Activated T-cell treated with anti-CD3 and anti-CD28 coated beads, Interleukin-2, amount 50 U/mL, for 1 hour (primary cell): Measurements from ENCODE around the gene CALML3.
A peak's percentile ranks its signal among the peaks of the same experiment; 100 is the strongest.
"Not testable (repeated sequence)": the region's sequence is repeated elsewhere in the genome, so short reads cannot be mapped to it uniquely, and the experiment has no call there.

Source experiments
- DNase-seq: peaks from one replicate; pipeline ENCODE4 v3.0.0-alpha.2; 2020

CALML3 gene

GRCh38 chr10:5559022-5559421, 34.3 kb downstream of the CALML3 start:
- not testable (repeated sequence) for DNase-seq

GRCh38 chr10:5559642-5560141, 34.9 kb downstream of the CALML3 start:
- DNase-seq: no peak

- no peak for DNase-seq
Observed at GRCh38 chr10:5560142-5560816, 35.5 kb downstream of the CALML3 start.

- DNase-seq: no peak
Observed at GRCh38 chr10:5560817-5561703, 36.3 kb downstream of the CALML3 start.

GRCh38 chr10:5561704-5562645, 37.2 kb downstream of the CALML3 start:
- DNase-seq: no peak

- DNase-seq: no peak
Observed at GRCh38 chr10:5563321-5563961, 38.7 kb downstream of the CALML3 start.

- DNase-seq: peak; percentile 61
Observed at GRCh38 chr10:5563991-5564536, 39.3 kb downstream of the CALML3 start.

GRCh38 chr10:5564537-5565204, 39.9 kb downstream of the CALML3 start:
- DNase-seq: peak; percentile 48

- no peak for DNase-seq
Observed at GRCh38 chr10:5565205-5565545, 40.4 kb downstream of the CALML3 start.

- DNase-seq: no peak
Observed at GRCh38 chr10:5565671-5566581, 41.2 kb downstream of the CALML3 start.

GRCh38 chr10:5566614-5567013, 41.9 kb downstream of the CALML3 start:
- no peak for DNase-seq

- DNase-seq: no peak
Observed at GRCh38 chr10:5567477-5567876, 42.7 kb downstream of the CALML3 start.

GRCh38 chr10:5568984-5569383, 44.2 kb downstream of the CALML3 start:
- DNase-seq: no peak

GRCh38 chr10:5569568-5569967, 44.8 kb downstream of the CALML3 start:
- DNase-seq: no peak

GRCh38 chr10:5570007-5570655, 45.4 kb downstream of the CALML3 start:
- DNase-seq: no peak

- DNase-seq: no peak
Observed at GRCh38 chr10:5570979-5571810, 46.4 kb downstream of the CALML3 start.

GRCh38 chr10:5571826-5572225, 47.1 kb downstream of the CALML3 start:
- no peak for DNase-seq

GRCh38 chr10:5573319-5573950, 48.7 kb downstream of the CALML3 start:
- DNase-seq: no peak
